ENCODE measurements around the gene PROM1.

PROM1 gene

GRCh38 chr4:15953625-15954024 is 130.2 kb downstream of the PROM1 start:
- no peak overlapping the region for H3K4me3 ChIP-seq (ENCODE audit: control insufficient read depth, low read depth, low read length)
- DNase-seq (ENCODE audit: low read depth) = no peak
- TF ChIP-seq CTCF (conservative IDR thresholded peaks at IDR 0.05; ENCODE audit: control insufficient read depth, insufficient read depth, low read depth, low read length) = no peak

GRCh38 chr4:15951781-15952180 is 132.0 kb downstream of the PROM1 start:
- no peak for DNase-seq (ENCODE audit: low read depth)
- no peak for TF ChIP-seq CTCF (conservative IDR thresholded peaks at IDR 0.05; ENCODE audit: control insufficient read depth, insufficient read depth, low read depth, low read length)
- H3K4me3 ChIP-seq (ENCODE audit: control insufficient read depth, low read depth, low read length) = no peak overlapping the region

GRCh38 chr4:15948826-15949225 is 135.0 kb downstream of the PROM1 start:
- no peak overlapping the region for H3K4me3 ChIP-seq (ENCODE audit: control insufficient read depth, low read depth, low read length)
- no peak for DNase-seq (ENCODE audit: low read depth)
- no peak for TF ChIP-seq CTCF (conservative IDR thresholded peaks at IDR 0.05; ENCODE audit: control insufficient read depth, insufficient read depth, low read depth, low read length)

- H3K4me3 ChIP-seq (ENCODE audit: control insufficient read depth, low read depth, low read length) = no peak overlapping the region
- TF ChIP-seq CTCF (conservative IDR thresholded peaks at IDR 0.05; ENCODE audit: control insufficient read depth, insufficient read depth, low read depth, low read length) = no peak
- no peak for DNase-seq (ENCODE audit: low read depth)
Measured at GRCh38 chr4:15947684-15948083, 136.1 kb downstream of the PROM1 start.

- H3K4me3 ChIP-seq (ENCODE audit: control insufficient read depth, low read depth, low read length) = no peak overlapping the region
- TF ChIP-seq CTCF (conservative IDR thresholded peaks at IDR 0.05; ENCODE audit: control insufficient read depth, insufficient read depth, low read depth, low read length) = no peak
- DNase-seq (ENCODE audit: low read depth) = peak; percentile 10
Measured at GRCh38 chr4:15945516-15945915, 138.3 kb downstream of the PROM1 start.

GRCh38 chr4:15944895-15945294 is 138.9 kb downstream of the PROM1 start:
- DNase-seq (ENCODE audit: low read depth) = no peak
- TF ChIP-seq CTCF (conservative IDR thresholded peaks at IDR 0.05; ENCODE audit: control insufficient read depth, insufficient read depth, low read depth, low read length) = no peak
- no peak overlapping the region for H3K4me3 ChIP-seq (ENCODE audit: control insufficient read depth, low read depth, low read length)

- no peak for TF ChIP-seq CTCF (conservative IDR thresholded peaks at IDR 0.05; ENCODE audit: control insufficient read depth, insufficient read depth, low read depth, low read length)
- no peak for DNase-seq (ENCODE audit: low read depth)
- H3K4me3 ChIP-seq (ENCODE audit: control insufficient read depth, low read depth, low read length) = no peak overlapping the region
Measured at GRCh38 chr4:15942283-15942682, 141.5 kb downstream of the PROM1 start.

Measured in fibroblast of mammary gland (primary cell).